HL-60 (cell line): Measurements from ENCODE around the gene SLC14A1.

ENCODE experiments used
- GABPA ChIP-seq: IDR thresholded peaks from 2 replicates; pipeline ENCODE4 v1.6.1; 2012; ENCODE audit warnings: low read depth
- POLR2AphosphoS5 ChIP-seq: IDR thresholded peaks from 2 replicates; pipeline ENCODE4 v1.6.1; 2012; ENCODE audit warnings: low read depth
- TF ChIP-seq, protein P1 (sequence below): IDR thresholded peaks from one replicate; pipeline ENCODE4 v1.5.1; 2011; ENCODE audit warnings: low read length, control low read depth, inconsistent platforms; ENCODE audit not compliant: insufficient read depth
- TF ChIP-seq, protein P2 (sequence below): IDR thresholded peaks from 2 replicates; pipeline ENCODE4 v1.6.1; 2012; ENCODE audit warnings: low read depth; ENCODE audit not compliant: insufficient replicate concordance

DNA sequence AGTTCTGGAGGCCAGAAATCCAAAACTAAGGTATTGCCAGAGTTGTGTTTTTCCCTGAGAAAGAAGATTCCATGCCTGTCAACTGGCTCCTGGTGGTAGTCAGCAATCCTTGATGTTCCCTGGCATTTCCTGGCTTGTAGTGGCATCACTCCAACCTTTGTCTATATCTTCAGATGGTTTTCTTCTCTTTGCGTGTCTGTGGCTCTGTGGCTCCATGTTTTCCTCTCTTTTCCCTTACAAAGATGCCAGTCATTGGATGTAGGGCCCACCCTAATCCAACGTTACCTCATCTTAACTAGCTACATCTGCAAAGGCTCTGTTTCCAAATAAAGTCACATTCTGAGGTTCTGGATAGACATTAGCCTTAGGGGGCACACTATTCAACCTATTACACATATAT is 41.8 kb downstream of the SLC14A1 start:
- TF ChIP-seq, protein P1, sequence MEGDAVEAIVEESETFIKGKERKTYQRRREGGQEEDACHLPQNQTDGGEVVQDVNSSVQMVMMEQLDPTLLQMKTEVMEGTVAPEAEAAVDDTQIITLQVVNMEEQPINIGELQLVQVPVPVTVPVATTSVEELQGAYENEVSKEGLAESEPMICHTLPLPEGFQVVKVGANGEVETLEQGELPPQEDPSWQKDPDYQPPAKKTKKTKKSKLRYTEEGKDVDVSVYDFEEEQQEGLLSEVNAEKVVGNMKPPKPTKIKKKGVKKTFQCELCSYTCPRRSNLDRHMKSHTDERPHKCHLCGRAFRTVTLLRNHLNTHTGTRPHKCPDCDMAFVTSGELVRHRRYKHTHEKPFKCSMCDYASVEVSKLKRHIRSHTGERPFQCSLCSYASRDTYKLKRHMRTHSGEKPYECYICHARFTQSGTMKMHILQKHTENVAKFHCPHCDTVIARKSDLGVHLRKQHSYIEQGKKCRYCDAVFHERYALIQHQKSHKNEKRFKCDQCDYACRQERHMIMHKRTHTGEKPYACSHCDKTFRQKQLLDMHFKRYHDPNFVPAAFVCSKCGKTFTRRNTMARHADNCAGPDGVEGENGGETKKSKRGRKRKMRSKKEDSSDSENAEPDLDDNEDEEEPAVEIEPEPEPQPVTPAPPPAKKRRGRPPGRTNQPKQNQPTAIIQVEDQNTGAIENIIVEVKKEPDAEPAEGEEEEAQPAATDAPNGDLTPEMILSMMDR: no peak
- TF ChIP-seq GABPA: no peak
- no peak for TF ChIP-seq POLR2AphosphoS5
- TF ChIP-seq, protein P2, sequence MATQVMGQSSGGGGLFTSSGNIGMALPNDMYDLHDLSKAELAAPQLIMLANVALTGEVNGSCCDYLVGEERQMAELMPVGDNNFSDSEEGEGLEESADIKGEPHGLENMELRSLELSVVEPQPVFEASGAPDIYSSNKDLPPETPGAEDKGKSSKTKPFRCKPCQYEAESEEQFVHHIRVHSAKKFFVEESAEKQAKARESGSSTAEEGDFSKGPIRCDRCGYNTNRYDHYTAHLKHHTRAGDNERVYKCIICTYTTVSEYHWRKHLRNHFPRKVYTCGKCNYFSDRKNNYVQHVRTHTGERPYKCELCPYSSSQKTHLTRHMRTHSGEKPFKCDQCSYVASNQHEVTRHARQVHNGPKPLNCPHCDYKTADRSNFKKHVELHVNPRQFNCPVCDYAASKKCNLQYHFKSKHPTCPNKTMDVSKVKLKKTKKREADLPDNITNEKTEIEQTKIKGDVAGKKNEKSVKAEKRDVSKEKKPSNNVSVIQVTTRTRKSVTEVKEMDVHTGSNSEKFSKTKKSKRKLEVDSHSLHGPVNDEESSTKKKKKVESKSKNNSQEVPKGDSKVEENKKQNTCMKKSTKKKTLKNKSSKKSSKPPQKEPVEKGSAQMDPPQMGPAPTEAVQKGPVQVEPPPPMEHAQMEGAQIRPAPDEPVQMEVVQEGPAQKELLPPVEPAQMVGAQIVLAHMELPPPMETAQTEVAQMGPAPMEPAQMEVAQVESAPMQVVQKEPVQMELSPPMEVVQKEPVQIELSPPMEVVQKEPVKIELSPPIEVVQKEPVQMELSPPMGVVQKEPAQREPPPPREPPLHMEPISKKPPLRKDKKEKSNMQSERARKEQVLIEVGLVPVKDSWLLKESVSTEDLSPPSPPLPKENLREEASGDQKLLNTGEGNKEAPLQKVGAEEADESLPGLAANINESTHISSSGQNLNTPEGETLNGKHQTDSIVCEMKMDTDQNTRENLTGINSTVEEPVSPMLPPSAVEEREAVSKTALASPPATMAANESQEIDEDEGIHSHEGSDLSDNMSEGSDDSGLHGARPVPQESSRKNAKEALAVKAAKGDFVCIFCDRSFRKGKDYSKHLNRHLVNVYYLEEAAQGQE: no peak
